ENCODE measurements around the gene TRPC4.
"Not testable (repeated sequence)": the region's sequence is repeated elsewhere in the genome, so short reads cannot be mapped to it uniquely, and the experiment has no call there.

TRPC4 gene

GRCh38 chr13:37596805-37597204 lies 272.8 kb downstream of the TRPC4 start:
- in situ Hi-C loops (cut with MboI; ENCODE audit: low pct_unique_long_range_greater_than_20kb, low sequenced_read_pairs, unreplicated experiment): no loop called here
- DNase-seq (ENCODE audit: low spot score): no peak
- TF ChIP-seq CTCF (IDR thresholded peaks at IDR 0.05; ENCODE audit: extremely low read depth, insufficient read depth, missing control alignments): no peak

- no peak for DNase-seq (ENCODE audit: low spot score)
- in situ Hi-C loops (cut with MboI; ENCODE audit: low pct_unique_long_range_greater_than_20kb, low sequenced_read_pairs, unreplicated experiment): no loop called here
- TF ChIP-seq CTCF (IDR thresholded peaks at IDR 0.05; ENCODE audit: extremely low read depth, insufficient read depth, missing control alignments): no peak
Measured at GRCh38 chr13:37595162-37595561, 274.4 kb downstream of the TRPC4 start.

- in situ Hi-C loops (cut with MboI; ENCODE audit: low pct_unique_long_range_greater_than_20kb, low sequenced_read_pairs, unreplicated experiment): no loop called here
- no peak for DNase-seq (ENCODE audit: low spot score)
- no peak for TF ChIP-seq CTCF (IDR thresholded peaks at IDR 0.05; ENCODE audit: extremely low read depth, insufficient read depth, missing control alignments)
Measured at GRCh38 chr13:37594550-37594949, 275.0 kb downstream of the TRPC4 start.

- DNase-seq (ENCODE audit: low spot score); in situ Hi-C loops (cut with MboI; ENCODE audit: low pct_unique_long_range_greater_than_20kb, low sequenced_read_pairs, unreplicated experiment): not testable (repeated sequence)
Measured at GRCh38 chr13:37589381-37589780, 280.2 kb downstream of the TRPC4 start.

- no peak for TF ChIP-seq CTCF (IDR thresholded peaks at IDR 0.05; ENCODE audit: extremely low read depth, insufficient read depth, missing control alignments)
- in situ Hi-C loops (cut with MboI; ENCODE audit: low pct_unique_long_range_greater_than_20kb, low sequenced_read_pairs, unreplicated experiment): no loop called here
- DNase-seq (ENCODE audit: low spot score): no peak
Measured at GRCh38 chr13:37587236-37587635, 282.3 kb downstream of the TRPC4 start.
